ENCODE data around the gene LTA4H.
"Not testable (repeated sequence)": the region's sequence is repeated elsewhere in the genome, so short reads cannot be mapped to it uniquely, and the experiment has no call there.

The LTA4H gene

GRCh38 chr12:95990136-95990535, 45.3 kb downstream of the LTA4H start:
- DNase-seq (ENCODE audit: low read depth): no peak

GRCh38 chr12:95989504-95990123, 45.8 kb downstream of the LTA4H start:
- DNase-seq (ENCODE audit: low read depth): no peak

DNA sequence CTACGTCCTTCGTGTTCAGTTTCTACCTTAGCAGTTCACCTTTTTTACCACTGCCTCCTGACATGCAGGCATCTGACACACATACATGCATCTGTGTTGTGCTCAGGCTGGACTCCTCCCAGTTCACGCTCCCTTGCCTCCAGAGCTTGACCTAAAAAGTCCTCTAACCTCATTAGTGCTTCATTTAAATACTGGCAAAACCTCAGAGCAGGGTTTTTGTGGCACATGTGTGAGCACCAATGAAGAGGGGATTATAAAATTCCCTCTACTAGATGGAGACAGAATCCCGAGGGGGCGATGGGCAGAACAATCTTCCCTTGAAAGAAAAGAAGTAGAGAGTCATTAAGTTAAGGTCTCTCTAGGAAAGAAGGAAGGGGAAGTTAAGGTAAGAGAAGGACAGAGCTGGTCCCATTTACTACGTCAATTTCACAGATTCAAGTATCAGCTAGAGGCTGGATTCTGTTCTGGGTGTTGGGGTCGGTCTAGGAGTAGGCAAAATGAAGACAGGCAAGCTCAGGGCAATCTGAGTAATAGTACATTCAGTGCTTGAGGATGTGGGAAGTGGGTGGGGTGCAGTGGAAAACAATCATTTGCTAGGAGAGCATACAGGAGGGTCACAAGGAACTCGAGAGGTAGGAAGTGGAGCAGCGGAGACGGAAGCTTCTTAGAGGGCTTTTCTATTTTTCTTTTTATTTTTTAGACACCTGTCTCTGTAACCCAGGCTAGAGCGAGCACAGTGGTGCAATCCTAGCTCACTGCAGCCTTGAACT, 46.7 kb downstream of the LTA4H start:
- no peak for DNase-seq (ENCODE audit: low read depth)

DNA sequence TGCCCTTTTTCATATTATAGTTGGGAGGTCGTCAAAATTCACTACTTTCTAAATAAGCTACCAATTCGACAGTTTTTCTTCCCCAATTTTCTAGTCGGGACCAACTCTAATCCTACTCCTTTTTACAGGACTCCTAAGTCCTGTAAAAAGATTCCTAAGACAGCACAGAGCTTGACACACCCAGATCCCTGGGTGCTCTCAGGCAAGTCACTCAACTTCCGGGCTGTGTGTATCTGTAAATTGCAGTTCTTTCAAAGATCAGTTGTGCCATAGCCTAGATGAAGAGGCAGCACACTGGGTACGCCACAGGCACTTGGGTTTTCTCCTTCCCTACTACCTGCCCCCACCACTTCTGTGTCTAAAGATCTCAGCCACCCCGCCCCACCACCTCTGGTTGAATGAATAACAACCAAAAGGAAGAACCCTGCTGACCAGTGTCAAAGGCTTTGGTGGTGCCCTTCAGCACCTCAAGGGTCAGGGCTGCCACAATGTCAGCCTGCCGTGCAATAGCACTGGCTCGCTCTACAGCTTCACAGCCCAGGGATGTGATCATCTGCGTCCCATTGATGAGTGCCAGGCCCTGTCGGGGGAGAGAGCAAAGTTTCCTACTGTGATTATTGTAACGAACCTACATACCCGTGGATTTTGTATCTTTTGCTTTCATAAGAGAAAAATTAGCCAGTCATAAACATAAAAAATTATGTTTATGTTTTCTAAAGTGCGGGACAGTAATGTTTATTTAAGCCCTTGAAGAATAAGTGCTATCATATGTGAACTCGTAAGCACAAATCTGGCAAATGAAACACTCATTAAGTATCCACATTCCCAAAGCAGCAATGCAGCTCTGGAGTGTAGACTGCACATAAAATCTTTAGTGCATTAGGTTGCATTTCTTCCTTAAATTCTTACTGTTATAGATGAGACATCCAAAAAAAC, 48.5 kb downstream of the LTA4H start:
- DNase-seq (ENCODE audit: low read depth): no peak

DNA sequence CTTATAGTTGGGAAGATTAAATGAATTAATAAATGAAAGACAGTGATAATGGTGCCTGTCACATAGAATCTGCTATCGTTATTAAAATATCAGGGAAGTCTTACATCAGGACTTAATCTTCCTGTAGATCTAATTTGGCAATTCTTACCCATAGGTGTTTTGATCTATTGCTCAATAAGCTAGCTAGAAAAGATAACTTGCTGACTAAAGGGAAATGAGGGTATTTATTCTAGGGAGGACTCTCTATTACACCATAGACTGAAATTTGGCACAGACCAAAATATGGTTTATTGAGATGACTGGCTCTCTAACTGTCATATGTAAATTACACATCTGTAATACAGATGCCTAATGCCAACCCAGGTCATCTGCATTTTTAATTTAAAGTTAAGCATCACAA, 50.7 kb downstream of the LTA4H start:
- no peak for DNase-seq (ENCODE audit: low read depth)

GRCh38 chr12:95982602-95983001, 52.8 kb downstream of the LTA4H start:
- DNase-seq (ENCODE audit: low read depth): no peak

GRCh38 chr12:95980437-95980836, 55.0 kb downstream of the LTA4H start:
- DNase-seq (ENCODE audit: low read depth): no peak

DNA sequence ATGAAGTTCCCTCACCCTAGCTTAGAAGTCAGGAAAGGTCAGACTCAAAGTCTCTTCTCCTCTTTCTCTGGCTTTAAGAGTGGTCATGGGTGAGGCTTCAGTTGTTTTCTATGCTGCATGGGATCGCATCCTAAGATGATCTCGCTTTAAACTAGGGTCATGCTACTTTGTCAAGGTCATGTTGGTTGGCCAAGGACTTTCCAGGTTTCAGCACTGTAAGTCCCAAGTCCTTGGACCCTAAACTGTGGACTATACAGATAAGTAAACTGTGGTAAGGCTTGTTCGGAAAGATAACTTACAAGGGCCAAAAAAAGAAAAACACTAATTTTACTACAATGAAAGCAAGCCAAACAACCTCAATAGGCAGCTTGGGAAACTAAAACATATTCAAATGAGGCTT, 56.6 kb downstream of the LTA4H start:
- DNase-seq (ENCODE audit: low read depth): no peak

GRCh38 chr12:95978351-95978750, 57.0 kb downstream of the LTA4H start:
- DNase-seq (ENCODE audit: low read depth): no peak

GRCh38 chr12:95977764-95978305, 57.6 kb downstream of the LTA4H start:
- DNase-seq (ENCODE audit: low read depth): no peak

DNA sequence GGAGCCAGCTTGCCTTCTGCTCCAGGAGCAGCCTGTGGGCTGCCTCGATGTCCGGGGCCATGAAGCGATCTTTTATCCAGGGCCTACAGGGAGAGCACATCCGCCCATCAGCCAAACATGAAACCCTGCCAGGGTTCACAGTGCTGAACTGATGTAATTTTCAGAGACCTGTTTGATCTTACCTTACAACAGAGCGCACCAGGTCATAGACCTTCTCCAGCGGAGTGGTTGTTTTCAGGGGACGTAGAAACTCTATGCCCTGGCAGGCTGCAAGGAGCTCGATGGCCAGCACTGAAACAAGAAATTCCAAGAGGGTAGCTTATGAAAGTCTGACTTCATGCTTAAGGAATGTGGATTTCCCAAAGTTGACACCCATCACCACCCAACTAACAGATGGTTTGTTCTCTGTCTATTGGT, 59.0 kb downstream of the LTA4H start:
- no peak for DNase-seq (ENCODE audit: low read depth)

DNA sequence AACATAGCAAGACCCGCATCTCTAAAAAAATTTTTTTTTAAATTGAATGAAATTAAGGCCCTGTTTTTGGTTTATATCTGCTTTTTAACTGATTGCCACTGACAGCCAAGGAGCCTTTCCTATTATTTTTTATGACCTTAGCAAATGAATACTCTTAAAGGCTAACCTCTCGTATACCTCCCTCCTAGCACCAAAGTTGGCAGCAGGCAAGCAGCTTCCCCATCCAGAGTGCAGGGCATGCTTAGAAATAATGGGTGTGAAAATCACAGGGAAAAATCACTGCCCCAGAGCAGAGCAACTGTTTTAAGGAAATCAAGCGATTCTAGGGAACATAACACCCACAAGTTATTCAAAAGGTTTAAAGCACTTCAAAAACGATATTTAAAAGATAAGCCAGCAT, 59.9 kb downstream of the LTA4H start:
- DNase-seq (ENCODE audit: low read depth): no peak

GRCh38 chr12:95974358-95974757, 61.0 kb downstream of the LTA4H start:
- no peak for DNase-seq (ENCODE audit: low read depth)

DNA sequence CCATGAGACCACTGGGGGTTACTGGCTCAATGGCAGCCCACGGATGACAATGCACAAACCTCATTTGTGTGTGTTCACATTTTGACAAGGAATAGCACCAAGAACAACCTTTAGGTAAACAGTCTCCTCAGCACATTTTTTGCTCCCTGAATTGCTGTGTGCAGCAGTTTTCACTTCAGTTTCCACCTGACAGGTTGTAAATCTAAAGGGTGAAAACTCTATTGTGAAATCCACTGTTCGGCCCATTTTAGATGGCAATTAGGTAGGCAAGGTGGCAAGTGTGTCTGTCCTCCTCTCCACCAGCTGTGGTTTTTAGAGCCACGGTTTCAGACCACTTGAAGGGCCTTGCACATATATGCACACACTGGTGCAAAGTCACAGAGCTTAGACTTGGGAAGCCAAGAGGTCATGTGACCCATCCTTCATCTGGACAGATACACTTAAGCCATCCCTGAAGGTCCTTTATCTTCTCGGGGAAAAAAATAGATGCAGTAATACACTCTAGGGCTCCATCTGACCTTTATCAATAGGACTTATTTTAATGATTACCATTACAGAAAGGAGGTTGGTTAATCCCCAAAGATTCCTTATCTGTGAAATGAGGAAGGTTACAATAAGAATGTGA, 62.4 kb downstream of the LTA4H start:
- no peak for DNase-seq (ENCODE audit: low read depth)

DNA sequence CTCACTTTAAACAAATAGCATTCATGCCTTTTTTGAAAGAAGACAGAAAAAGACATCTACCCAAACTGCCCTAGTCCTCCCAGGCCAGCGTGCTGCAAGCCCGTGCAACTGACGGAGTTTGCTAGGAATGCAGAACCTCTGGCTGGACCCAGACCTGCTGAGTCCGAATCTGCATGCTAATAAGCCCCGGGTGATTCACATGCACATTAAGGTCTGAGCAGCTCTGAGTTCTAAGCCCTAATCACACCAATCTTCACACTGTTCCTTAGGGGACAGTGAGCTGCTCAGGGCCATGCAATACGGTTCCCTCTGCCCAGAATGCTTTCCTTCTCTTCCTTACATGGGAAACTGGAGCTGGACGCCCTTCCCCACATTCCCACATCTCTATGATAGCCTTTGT, 64.5 kb downstream of the LTA4H start:
- DNase-seq (ENCODE audit: low read depth): no peak

DNA sequence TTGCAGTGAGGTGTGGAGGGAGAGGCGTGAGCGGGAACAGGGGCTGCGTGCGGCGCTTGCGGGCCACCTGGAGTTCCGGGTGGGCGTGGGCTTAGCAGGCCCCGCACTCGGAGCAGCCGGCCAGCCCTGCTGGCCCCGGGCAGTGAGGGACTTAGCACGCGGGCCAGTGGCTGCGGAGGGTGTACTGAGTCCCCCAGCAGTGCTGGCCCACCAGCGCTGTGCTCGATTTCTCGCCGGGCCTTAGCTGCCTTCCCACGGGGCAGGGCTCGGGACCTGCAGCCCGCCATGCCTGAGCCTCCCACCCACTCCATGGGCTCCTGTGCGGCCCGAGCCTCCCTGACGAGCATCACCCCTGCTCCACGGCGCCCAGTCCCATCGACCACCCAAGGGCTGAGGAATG, 66.3 kb downstream of the LTA4H start:
- DNase-seq (ENCODE audit: low read depth): not testable (repeated sequence)

DNA sequence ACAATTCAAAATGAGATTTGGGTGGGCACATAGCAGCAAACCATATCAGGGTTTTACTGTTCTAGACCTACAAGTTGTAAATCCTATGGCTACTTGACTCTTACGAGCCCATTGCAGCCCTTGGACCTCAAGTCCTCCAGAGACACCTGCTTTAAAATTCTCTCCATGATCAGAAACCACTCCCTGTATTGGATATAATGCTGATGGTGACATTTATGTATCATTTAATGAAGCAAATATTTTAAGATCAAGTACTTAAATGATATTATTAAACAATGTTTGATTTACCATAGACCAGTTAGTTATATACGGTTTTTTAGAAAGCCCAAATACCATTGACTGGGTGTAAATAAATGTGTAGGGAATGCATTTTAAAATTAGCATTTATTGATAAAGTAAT, 68.1 kb downstream of the LTA4H start:
- DNase-seq (ENCODE audit: low read depth): no peak

DNA sequence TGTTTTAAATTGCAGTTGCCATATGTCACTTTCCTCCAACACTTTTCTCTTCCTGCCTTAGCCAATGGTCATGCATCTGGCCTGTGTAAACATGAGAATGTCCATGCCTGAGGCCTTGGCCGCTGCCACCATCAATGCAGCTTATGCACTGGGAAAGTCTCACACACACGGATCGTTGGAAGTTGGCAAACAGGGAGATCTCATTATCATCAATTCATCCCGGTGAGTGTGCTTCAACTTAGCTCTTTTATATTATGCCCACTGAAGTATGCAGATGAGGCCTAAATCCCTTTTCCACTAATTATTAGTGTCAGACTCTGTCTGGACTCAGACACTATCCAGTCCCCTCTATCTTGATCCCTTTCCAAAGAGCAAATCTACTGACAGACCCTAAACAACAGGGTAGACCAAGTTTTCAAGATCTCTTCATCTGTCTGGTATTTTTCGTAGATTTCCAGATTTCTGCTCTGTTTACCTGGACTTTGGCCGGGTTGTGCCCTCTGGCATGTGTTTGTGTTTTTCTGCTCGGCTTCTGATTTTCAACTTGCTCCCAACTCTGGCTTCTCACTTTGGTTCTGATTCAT, 69.0 kb downstream of the LTA4H start:
- no peak for DNase-seq (ENCODE audit: low read depth)

- no peak for DNase-seq (ENCODE audit: low read depth)
Measured at GRCh38 chr12:95963096-95963495, 72.3 kb downstream of the LTA4H start.

DNA sequence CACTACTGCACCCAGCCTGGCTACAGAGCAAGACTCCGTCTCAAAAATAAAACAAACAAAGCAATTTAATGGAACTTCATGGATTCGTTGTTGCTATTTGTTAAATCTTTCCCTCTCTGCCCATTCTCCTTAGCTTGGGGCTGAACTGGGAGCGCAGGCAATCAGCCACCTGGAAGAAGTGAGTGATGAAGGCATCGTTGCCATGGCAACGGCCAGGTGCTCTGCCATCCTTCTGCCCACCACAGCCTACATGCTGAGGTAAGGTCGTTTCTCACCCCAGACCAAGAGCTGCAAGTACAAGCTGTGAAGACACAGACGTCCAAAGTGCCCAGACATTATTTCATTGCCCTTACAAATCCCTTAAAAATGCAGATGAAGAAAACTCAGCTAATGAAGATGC, 73.2 kb downstream of the LTA4H start:
- no peak for DNase-seq (ENCODE audit: low read depth)

GRCh38 chr12:95960241-95960640, 75.1 kb downstream of the LTA4H start:
- DNase-seq (ENCODE audit: low read depth): no peak

DNA sequence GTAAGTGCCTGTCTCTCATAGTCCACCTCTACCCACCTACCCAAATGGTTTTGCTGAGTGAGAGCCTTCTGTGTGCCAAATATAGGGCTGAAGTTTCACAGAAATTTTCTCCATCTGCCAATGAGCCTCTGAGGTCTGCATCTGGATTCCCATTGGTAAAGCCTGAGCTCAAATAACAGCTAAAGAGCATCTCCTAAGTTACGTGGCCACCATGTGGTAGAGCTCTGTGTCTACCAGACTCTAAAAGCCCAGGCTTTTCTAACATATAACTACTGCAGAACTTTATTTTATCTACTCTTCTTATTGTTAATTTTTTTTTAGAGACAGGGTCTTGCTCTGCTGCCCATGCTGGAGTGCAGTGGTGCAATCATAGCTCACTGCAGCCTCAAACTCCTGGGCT, 76.3 kb downstream of the LTA4H start:
- no peak for DNase-seq (ENCODE audit: low read depth)
